CD14-positive monocyte (primary cell): ENCODE measurements around the gene DES. TPM values are rescaled to one million over a fixed set of nuclear protein-coding genes. Genes with fewer than 3 reads are reported as not detected.

Source experiments
- DNase-seq, 3 donors: peaks; one replicate each; pipeline ENCODE4 v3.0.0-alpha.2; 2011 to 2022
- H2AFZ ChIP-seq: 2 replicates; pipeline ENCODE4 v1.6.0; 2012; ENCODE audit warnings: mild to moderate bottlenecking, low read depth, low read length, inconsistent platforms; ENCODE audit not compliant: insufficient read depth, poor library complexity, severe bottlenecking
- H3K27ac ChIP-seq, 2 donors: 1 replicate in 1 of 2; 2 replicates in 1 of 2; pipeline ENCODE4 v1.5.1; 2012 to 2013; ENCODE audit warnings: low read length in 2 of 2, control low read depth in 1 of 2, inconsistent platforms in 1 of 2, low read depth in 1 of 2, mild to moderate bottlenecking in 1 of 2
- H3K27me3 ChIP-seq, 2 donors: one replicate each; pipeline versions ENCODE4 v1.6.0 to v1.6.1; 2011 to 2013; ENCODE audit warnings: low read length in 2 of 2; ENCODE audit not compliant: control insufficient read depth in 2 of 2, insufficient read depth in 2 of 2
- H3K36me3 ChIP-seq, 2 donors: replicated peaks in 1 of 2; 1 replicate in 1 of 2; 2 replicates in 1 of 2; pipeline versions ENCODE4 v1.5.1 to v1.6.1; 2012 to 2013; ENCODE audit warnings: low read length in 2 of 2, control low read depth in 1 of 2, inconsistent platforms in 1 of 2, mild to moderate bottlenecking in 1 of 2; ENCODE audit not compliant: insufficient read depth in 2 of 2, control insufficient read depth in 1 of 2
- H3K4me1 ChIP-seq, 2 donors: 1 replicate in 1 of 2; 2 replicates in 1 of 2; pipeline versions ENCODE4 v1.5.1 to v1.6.1; 2012 to 2013; ENCODE audit warnings: low read length in 2 of 2, control low read depth in 1 of 2, inconsistent platforms in 1 of 2, mild to moderate bottlenecking in 1 of 2, moderate library complexity in 1 of 2; ENCODE audit not compliant: insufficient read depth in 2 of 2, control insufficient read depth in 1 of 2
- H3K4me2 ChIP-seq: replicated peaks from 2 replicates; pipeline ENCODE3; 2012; ENCODE audit warnings: low read length, moderate library complexity, mild to moderate bottlenecking; ENCODE audit not compliant: poor library complexity, severe bottlenecking; ENCODE audit errors: extremely low read depth
- H3K4me3 ChIP-seq, 3 experiments: fragments of 200-600 bp in 1 of 3; sonication (generic) in 1 of 3; replicated peaks in 1 of 3; 1 replicate in 2 of 3; 2 replicates in 1 of 3; pipeline ENCODE4 v1.5.1; 2011 to 2013; ENCODE audit warnings: low read length in 3 of 3, mild to moderate bottlenecking in 3 of 3, control low read depth in 2 of 3, low read depth in 2 of 3, inconsistent platforms in 1 of 3, moderate library complexity in 1 of 3
- H3K79me2 ChIP-seq: 2 replicates; pipeline ENCODE4 v1.6.0; 2012; ENCODE audit warnings: mild to moderate bottlenecking, control low read depth, inconsistent platforms, low read length, moderate library complexity; ENCODE audit not compliant: insufficient read depth
- H3K9ac ChIP-seq: 2 replicates; pipeline ENCODE4 v1.6.0; 2017; ENCODE audit warnings: low read length, mild to moderate bottlenecking; ENCODE audit not compliant: insufficient read depth, poor library complexity, severe bottlenecking
- H3K9me3 ChIP-seq, 2 donors: replicated peaks in 1 of 2; 1 replicate in 1 of 2; 2 replicates in 1 of 2; pipeline versions ENCODE4 v1.5.1 to v1.6.1; 2012 to 2013; ENCODE audit warnings: low read length in 2 of 2, control low read depth in 1 of 2; ENCODE audit not compliant: control insufficient read depth in 1 of 2, insufficient read depth in 1 of 2
- H4K20me1 ChIP-seq: 2 replicates; pipeline ENCODE4 v1.6.0; 2012; ENCODE audit warnings: mild to moderate bottlenecking, low read length, control low read depth, moderate library complexity; ENCODE audit not compliant: insufficient read depth
- H3K27ac Mint-ChIP-seq, 7 donors: one replicate each; pipeline ENCODE4 v1.8.0; 2020; ENCODE audit warnings: mild to moderate bottlenecking in 7 of 7, mixed read lengths in 7 of 7, moderate library complexity in 6 of 7, inconsistent platforms in 2 of 7
- H3K27me3 Mint-ChIP-seq, 3 donors: one replicate each; pipeline ENCODE4 v1.8.0; 2021 to 2022; ENCODE audit warnings: low read depth in 3 of 3, mild to moderate bottlenecking in 3 of 3, mixed read lengths in 3 of 3, moderate library complexity in 3 of 3, inconsistent platforms in 1 of 3
- H3K36me3 Mint-ChIP-seq, 2 donors: one replicate each; pipeline ENCODE4 v1.8.0; 2020; ENCODE audit warnings: mixed read lengths in 2 of 2, inconsistent platforms in 1 of 2, mild to moderate bottlenecking in 1 of 2
- H3K4me1 Mint-ChIP-seq: one replicate; pipeline ENCODE4 v1.8.0; 2020; ENCODE audit warnings: mild to moderate bottlenecking, mixed read lengths
- H3K4me3 Mint-ChIP-seq, 2 donors: one replicate each; pipeline ENCODE4 v1.8.0; 2020; ENCODE audit warnings: mild to moderate bottlenecking in 2 of 2, mixed read lengths in 2 of 2, moderate library complexity in 1 of 2
- H3K9me3 Mint-ChIP-seq, 7 donors: one replicate each; pipeline ENCODE4 v1.8.0; 2020 to 2022; ENCODE audit warnings: mixed read lengths in 7 of 7, mild to moderate bottlenecking in 6 of 7, moderate library complexity in 6 of 7, inconsistent platforms in 2 of 7
- CTCF ChIP-seq: fragments of 200-600 bp; IDR thresholded peaks from one replicate; pipeline ENCODE4 v1.8.0; 2022; ENCODE audit warnings: antibody characterized with exemption, mild to moderate bottlenecking
- WGBS: methylation state at CpG from one replicate; pipeline ENCODE4 v1.1.5; 2013; ENCODE audit warnings: missing lambda C conversion rate; ENCODE audit not compliant: insufficient coverage; 5-methylcytosine and 5-hydroxymethylcytosine counted together
- intact Hi-C, 2 donors: fragments of 100-400 bp; cut with micrococcal nuclease; formaldehyde crosslinking; loops; one replicate each; pipeline versions ENCODE4 v1.15.0 to v1.15.1; 2023
- polyA plus RNA-seq, 3 donors: library from polyadenylated mRNA; depleted of rRNA in 1 of 3; unstranded in 2 of 3; stranded (reverse) in 1 of 3; fragments of 300-500 nt in 2 of 3; fragments of >200 nt in 1 of 3; fragmentation: Illumina TruSeq in 2 of 3; gene quantifications; 1 replicate in 2 of 3; 2 replicates in 1 of 3; pipeline ENCODE4 v1.2.3, GENCODE V29; 2012 to 2021

The DES gene
- polyA plus RNA-seq, 3 donors: 2.4 to 4.0 (median 2.4) TPM

DNA sequence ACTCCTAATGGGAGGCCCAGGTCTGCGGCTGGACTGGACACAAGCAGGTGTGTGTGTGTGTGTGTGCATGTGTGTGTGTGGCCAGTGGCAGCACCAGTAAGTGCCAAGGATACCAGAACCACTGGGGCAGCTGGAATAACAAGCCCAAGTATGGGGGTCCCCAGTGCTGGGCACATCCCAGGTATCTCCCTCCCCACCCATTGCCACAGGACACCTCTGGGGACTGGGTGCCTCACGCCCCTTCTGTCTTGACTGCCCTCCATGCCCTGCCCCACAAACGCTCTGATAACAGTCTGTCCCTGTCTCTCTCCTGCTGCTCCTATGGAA lies 25.5 kb downstream of the DES start:
- Histone ChIP-seq H3K79me2 (no peaks in the 10 kb centered on the region), H4K20me1 (no peaks in the 10 kb centered on the region), H3K36me3 (no peaks in the 10 kb centered on the region), H3K9me3 (peaks cover 0 to 10% of the 10 kb centered on the region in 2 donors), H3K27me3 (peaks cover 20 to 74% of the 10 kb centered on the region in 2 donors), H3K4me3 (no peak overlapping the region), H3K4me2 (no peak overlapping the region), H2AFZ (no peak overlapping the region), H3K27ac (no peak overlapping the region), H3K9ac (no peak overlapping the region), H3K4me1 (no peaks in the 10 kb centered on the region)
- no peak overlapping the region for H3K27ac Mint-ChIP-seq
- H3K4me1 Mint-ChIP-seq: peaks cover 3% of the 10 kb centered on the region
- no peak for DNase-seq
- no peak for TF ChIP-seq CTCF
- peaks cover 0 to 3% of the 10 kb centered on the region in 2 donors for H3K36me3 Mint-ChIP-seq
- whole genome bisulfite sequencing: 85% methylated on average over 2 of the region's 3 CpGs
- H3K9me3 Mint-ChIP-seq: peaks cover 0 to 9% (median 3%) of the 10 kb centered on the region in 7 donors
- H3K27me3 Mint-ChIP-seq: peaks cover 49 to 69% (median 62%) of the 10 kb centered on the region in 3 donors
- peak overlapping the region in 1 of 2 donors; percentile 65 for H3K4me3 Mint-ChIP-seq
- intact Hi-C loops: no loop called here

- Histone ChIP-seq H3K9ac (no peak overlapping the region), H2AFZ (no peak overlapping the region), H3K4me1 (no peaks in the 10 kb centered on the region), H3K27me3 (peaks cover 24 to 76% of the 10 kb centered on the region in 2 donors), H3K9me3 (peaks cover 0 to 10% of the 10 kb centered on the region in 2 donors), H3K27ac (no peak overlapping the region), H3K4me3 (no peak overlapping the region), H3K4me2 (no peak overlapping the region), H3K79me2 (no peaks in the 10 kb centered on the region), H4K20me1 (no peaks in the 10 kb centered on the region), H3K36me3 (no peaks in the 10 kb centered on the region)
- no peak overlapping the region for H3K4me3 Mint-ChIP-seq
- H3K27me3 Mint-ChIP-seq: peaks cover 54 to 79% (median 71%) of the 10 kb centered on the region in 3 donors
- 91% methylated on average over 23 of the region's 23 CpGs for WGBS
- no peak overlapping the region for H3K27ac Mint-ChIP-seq
- intact Hi-C loops: no loop called here
- TF ChIP-seq CTCF: no peak
- DNase-seq: no peak
- H3K36me3 Mint-ChIP-seq: peaks cover 0 to 3% of the 10 kb centered on the region in 2 donors
- H3K9me3 Mint-ChIP-seq: peaks cover 0 to 9% (median 3%) of the 10 kb centered on the region in 7 donors
- peaks cover 3% of the 10 kb centered on the region for H3K4me1 Mint-ChIP-seq
Observed at GRCh38 chr2:219444566-219445091, 26.5 kb downstream of the DES start.
